Right atrium auricular region (tissue), 2 donors: ENCODE measurements around the gene SPACA4. TPM values are rescaled to one million over a fixed set of nuclear protein-coding genes. Genes with fewer than 3 reads are reported as not detected.

Experiments used
- DNase-seq: peaks from one replicate; pipeline ENCODE4 v3.0.0-alpha.2; 2019; ENCODE audit warnings: low spot score
- H3K27ac ChIP-seq, 2 donors: fragments of 200-600 bp; sonication (generic); 1 replicate in 1 of 2; 2 replicates in 1 of 2; pipeline ENCODE4 v1.5.1; 2016 to 2019
- H3K27me3 ChIP-seq, 2 donors: fragments of 200-600 bp; sonication (generic); one replicate each; pipeline versions ENCODE4 v1.5.1 to v1.6.0; 2017 to 2019
- H3K36me3 ChIP-seq: fragments of 200-600 bp; sonication (generic); one replicate; pipeline ENCODE4 v1.5.1; 2016
- H3K4me1 ChIP-seq, 2 donors: fragments of 200-600 bp; sonication (generic); one replicate each; pipeline versions ENCODE4 v1.5.1 to v1.6.0; 2017 to 2019
- H3K4me3 ChIP-seq, 2 donors: fragments of 200-600 bp; sonication (generic); 1 replicate in 1 of 2; 2 replicates in 1 of 2; pipeline ENCODE4 v1.5.1; 2017 to 2019; ENCODE audit warnings: mild to moderate bottlenecking in 1 of 2, moderate library complexity in 1 of 2
- H3K9me3 ChIP-seq, 2 donors: fragments of 200-600 bp; sonication (generic); one replicate each; pipeline ENCODE4 v1.5.1; 2019
- total RNA-seq, 2 donors: library from RNA; depleted of rRNA; stranded (reverse); fragments of >200 nt; gene quantifications; one replicate each; pipeline ENCODE4 v1.1.0, GENCODE V29; 2016
- TF ChIP-seq, protein P1 (sequence below), 2 donors: fragments of 200-600 bp; sonication (generic); IDR thresholded peaks; one replicate each; pipeline ENCODE4 v1.5.1; 2019; ENCODE audit warnings: antibody characterized with exemption in 2 of 2

Gene SPACA4
- total RNA-seq, 2 donors from 2014 or later, result not detected

DNA sequence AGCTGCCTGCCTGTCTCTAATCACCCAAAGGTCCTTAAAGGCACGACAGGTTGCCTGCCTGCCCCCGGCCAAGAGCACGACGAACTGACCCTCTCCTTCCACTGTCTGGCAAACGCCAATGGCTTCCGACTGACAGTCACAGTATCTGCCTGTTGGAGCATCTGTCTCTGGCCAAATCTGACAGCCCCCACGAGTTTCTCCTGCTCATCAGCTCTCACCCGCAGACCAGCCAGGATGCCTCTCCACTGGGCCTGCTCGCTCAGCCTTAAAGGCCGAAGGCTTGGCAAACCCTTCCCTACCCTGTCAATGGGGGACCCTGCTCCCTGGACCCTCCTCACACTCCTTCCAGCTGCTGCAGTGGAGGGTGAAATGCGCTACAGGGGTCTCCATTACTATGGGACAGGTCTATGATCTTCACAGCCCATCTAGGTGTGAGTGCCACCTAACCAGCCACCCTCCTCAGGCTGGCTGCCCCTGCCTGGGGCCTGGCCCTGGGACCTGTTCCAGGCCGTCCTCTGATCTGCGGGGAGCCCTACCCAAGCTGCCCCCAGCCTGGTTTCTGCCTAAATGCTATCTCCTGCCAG is 7.4 kb downstream of the SPACA4 start:
- no peak for DNase-seq
- no peaks in the 10 kb centered on the region for H3K27me3 ChIP-seq
- TF ChIP-seq, protein P1, sequence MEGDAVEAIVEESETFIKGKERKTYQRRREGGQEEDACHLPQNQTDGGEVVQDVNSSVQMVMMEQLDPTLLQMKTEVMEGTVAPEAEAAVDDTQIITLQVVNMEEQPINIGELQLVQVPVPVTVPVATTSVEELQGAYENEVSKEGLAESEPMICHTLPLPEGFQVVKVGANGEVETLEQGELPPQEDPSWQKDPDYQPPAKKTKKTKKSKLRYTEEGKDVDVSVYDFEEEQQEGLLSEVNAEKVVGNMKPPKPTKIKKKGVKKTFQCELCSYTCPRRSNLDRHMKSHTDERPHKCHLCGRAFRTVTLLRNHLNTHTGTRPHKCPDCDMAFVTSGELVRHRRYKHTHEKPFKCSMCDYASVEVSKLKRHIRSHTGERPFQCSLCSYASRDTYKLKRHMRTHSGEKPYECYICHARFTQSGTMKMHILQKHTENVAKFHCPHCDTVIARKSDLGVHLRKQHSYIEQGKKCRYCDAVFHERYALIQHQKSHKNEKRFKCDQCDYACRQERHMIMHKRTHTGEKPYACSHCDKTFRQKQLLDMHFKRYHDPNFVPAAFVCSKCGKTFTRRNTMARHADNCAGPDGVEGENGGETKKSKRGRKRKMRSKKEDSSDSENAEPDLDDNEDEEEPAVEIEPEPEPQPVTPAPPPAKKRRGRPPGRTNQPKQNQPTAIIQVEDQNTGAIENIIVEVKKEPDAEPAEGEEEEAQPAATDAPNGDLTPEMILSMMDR (IDR thresholded peaks at IDR 0.05), result no peak
- H3K4me3 ChIP-seq, result no peak overlapping the region
- H3K9me3 ChIP-seq, result no peaks in the 10 kb centered on the region
- H3K4me1 ChIP-seq, result peaks cover 0 to 48% of the 10 kb centered on the region in 2 donors
- peak overlapping the region in 1 of 2 donors; percentile 14 for H3K27ac ChIP-seq
- peaks cover 28% of the 10 kb centered on the region for H3K36me3 ChIP-seq

DNA sequence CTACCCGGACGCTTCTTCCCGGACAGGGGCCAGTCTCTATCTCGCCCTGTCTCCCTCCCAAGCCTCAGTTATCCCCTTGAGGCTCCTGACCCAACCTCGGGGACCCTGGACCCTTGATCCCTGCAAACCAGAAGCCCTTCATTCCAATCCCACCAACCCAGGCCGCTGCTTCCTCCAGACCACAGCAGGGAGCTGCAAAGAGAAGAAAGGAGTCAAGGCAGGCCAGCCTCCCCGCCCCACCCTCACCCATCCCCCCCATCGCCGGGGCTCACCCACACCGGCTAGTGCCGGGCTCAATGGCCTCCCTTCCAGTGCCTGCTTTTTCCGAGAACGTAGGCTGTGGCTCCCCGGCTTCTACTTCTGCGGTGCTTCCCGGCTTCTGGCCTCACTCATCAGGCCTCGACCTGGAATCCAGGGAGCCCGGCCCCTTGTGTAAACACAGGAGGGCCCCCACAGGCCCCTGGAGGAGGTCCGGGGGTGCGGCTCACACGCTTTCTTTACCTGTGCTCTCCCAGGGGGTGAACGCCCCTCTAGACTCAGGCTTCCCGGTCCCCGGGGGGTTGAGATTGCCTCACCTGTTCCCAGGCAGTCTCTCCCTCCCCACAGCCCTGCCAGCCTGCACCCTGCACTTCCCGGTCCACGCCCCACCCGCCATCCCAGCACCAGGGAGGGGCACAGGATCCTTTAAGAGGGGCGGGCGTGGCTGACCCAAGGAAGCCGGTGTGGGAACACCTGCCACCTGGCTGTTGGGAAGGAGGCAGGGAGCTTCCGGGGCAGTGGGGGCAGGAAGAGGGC is 8.1 kb downstream of the SPACA4 start, which contains the start of gene FAM83E:
Gene FAM83E, minus strand, starts transcription at position 641 of the 795 bp plus-strand sequence. CDS start 1,704 bp downstream, outside the sequence.
- peaks cover 0 to 50% of the 10 kb centered on the region in 2 donors for H3K4me1 ChIP-seq
- TF ChIP-seq, protein P1 (IDR thresholded peaks at IDR 0.05), result no peak
- DNase-seq, result no peak
- peak within 1 kb of the TSS in 1 of 2 donors; percentile 14 for H3K27ac ChIP-seq
- peaks cover 28% of the 10 kb centered on the region for H3K36me3 ChIP-seq
- no peaks in the 10 kb centered on the region for H3K27me3 ChIP-seq
- H3K9me3 ChIP-seq, result no peaks in the 10 kb centered on the region
- no peak within 1 kb of the TSS for H3K4me3 ChIP-seq

DNA sequence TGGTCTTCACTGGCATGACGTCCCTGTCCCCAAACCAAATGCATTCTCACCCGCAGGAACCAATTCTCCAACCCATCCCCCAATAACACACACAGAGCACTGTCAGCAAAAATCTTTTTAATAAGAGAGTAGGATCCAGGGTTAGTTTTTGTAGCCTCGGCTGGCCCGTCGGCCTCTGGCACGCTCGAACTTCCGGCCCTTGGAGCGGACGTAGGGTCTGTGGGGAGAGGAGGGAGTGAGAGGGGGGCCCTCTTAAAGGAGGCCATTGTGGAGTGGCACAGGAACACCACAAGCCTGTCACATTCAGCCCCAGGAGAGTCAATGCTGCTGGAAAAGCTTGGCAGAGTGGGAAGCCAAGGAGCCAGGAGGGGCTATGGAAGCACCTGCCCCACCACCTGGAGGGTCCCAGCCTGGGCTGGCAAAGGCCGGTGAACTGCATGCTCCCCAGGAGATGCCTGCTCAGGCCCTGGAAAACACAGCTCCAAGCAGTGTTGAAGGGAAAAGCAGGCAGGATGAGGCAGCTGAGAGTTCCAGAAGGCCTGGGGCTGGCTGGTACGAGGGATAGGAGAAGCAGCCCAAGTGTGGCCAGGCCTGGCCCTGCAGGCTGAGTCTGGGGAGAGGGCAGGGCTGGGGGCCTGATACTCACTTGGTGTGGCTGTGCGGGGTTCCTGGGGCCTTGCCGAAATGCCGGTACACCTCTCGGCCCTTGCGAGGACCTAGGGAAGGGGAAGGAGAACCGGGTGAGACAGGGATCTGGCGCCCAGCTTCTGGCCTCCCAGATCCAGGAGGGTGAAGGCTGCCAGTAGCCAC is 8.9 kb downstream of the SPACA4 start:
- TF ChIP-seq, protein P1 (IDR thresholded peaks at IDR 0.05), result no peak
- Histone ChIP-seq H3K27ac (no peak overlapping the region), H3K9me3 (no peaks in the 10 kb centered on the region), H3K27me3 (no peaks in the 10 kb centered on the region), H3K4me1 (peaks cover 0 to 57% of the 10 kb centered on the region in 2 donors), H3K36me3 (peaks cover 28% of the 10 kb centered on the region), H3K4me3 (no peak overlapping the region)
- DNase-seq, result no peak

DNA sequence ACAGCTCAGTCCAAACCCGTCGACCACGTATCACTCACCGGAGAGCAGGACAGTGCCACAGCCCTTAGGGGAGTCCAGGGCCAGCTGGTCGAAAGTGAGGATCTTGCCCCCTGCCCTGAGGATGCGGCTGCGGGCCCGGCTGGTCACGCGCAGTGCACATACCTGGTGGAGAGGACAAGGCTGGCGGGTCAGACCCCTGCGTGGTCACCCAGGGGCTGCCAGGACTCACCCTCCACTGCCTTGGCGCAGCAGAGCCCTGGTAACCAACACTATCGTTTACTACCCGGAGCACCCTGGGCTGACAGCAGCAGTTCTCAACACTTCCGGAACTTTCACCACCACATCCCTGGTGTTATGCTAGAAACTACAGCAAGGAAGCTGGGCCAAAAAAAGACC is 9.5 kb downstream of the SPACA4 start:
- Histone ChIP-seq H3K9me3 (no peaks in the 10 kb centered on the region), H3K4me1 (peaks cover 0 to 57% of the 10 kb centered on the region in 2 donors), H3K27ac (no peak overlapping the region), H3K4me3 (no peak overlapping the region), H3K36me3 (peaks cover 28% of the 10 kb centered on the region), H3K27me3 (no peaks in the 10 kb centered on the region)
- TF ChIP-seq, protein P1 (IDR thresholded peaks at IDR 0.05), result no peak
- no peak for DNase-seq

DNA sequence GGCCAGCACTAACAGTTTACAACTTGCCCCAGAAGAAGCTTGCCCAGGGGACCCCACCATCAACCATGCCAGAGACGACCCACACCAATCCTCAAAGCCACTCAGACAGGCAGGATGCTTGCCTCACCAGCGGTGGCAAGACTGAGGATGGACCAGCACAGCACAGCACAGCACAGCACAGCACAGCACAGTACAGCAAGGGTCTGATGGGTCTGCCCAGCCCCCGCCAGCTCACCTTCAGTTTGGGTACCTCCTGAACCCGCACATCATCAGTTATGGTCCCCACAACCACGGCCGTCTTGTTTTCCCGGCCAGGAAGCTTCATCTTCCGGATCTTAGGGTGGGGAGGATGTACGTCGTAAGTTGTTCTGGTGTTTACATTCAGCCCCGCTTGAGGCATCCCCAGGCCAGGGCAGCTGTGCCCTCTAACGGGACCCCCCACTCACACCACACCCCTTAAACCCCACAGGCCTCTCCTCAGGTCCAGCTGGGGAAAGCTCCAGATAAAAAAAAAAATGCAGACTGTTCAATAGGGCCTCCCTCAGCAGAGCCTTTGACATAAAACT is 10.0 kb downstream of the SPACA4 start:
- DNase-seq, result no peak
- H3K4me3 ChIP-seq, result no peak overlapping the region

More for the DNA sequence above, 10.0 kb downstream of the SPACA4 start:
- Histone ChIP-seq H3K9me3 (no peaks in the 10 kb centered on the region), H3K27ac (no peak overlapping the region), H3K27me3 (no peaks in the 10 kb centered on the region), H3K36me3 (peaks cover 28% of the 10 kb centered on the region), H3K4me1 (peaks cover 0 to 57% of the 10 kb centered on the region in 2 donors)
- TF ChIP-seq, protein P1 (IDR thresholded peaks at IDR 0.05), result no peak
